ENCODE results near the gene TCF19.

- no peak for TF ChIP-seq CTCF (IDR thresholded peaks at IDR 0.05)
- TF ChIP-seq POLR2A (IDR thresholded peaks at IDR 0.05): no peak
Observed at GRCh38 chr6:31175971-31176370, 17.6 kb downstream of the TCF19 start.
